HepG2 (cell line): Measurements from ENCODE around the gene STAT4. TPM values are rescaled to one million over a fixed set of nuclear protein-coding genes. Genes with fewer than 3 reads are reported as not detected.

Experiments used
- ASH2L ChIP-seq: fragments of 300-600, 200-600 bp; sonication (generic); IDR thresholded peaks from 2 replicates; pipeline ENCODE4 v1.7.0; 2017; ENCODE audit warnings: low read depth, mild to moderate bottlenecking, moderate library complexity, mixed read lengths, low read length; ENCODE audit not compliant: insufficient read length
- MIER2 ChIP-seq: IDR thresholded peaks from 2 replicates; pipeline ENCODE4 v1.6.1; 2016; ENCODE audit warnings: missing biosample characterization, missing genetic modification reagents
- PLRG1 ChIP-seq: fragments of 450-650 bp; conservative IDR thresholded peaks from 2 replicates; pipeline ENCODE4 v1.6.1; 2016
- SP5 ChIP-seq: IDR thresholded peaks from 2 replicates; pipeline ENCODE4 v1.6.1; 2016; ENCODE audit warnings: low read depth, borderline replicate concordance
- TP53 ChIP-seq: sonication (generic); formaldehyde crosslinking; conservative IDR thresholded peaks from 2 replicates; pipeline ENCODE4 v1.4.0; 2020; ENCODE audit warnings: missing genetic modification reagents
- WIZ ChIP-seq: sonication (generic); formaldehyde crosslinking; IDR thresholded peaks from 2 replicates; pipeline ENCODE4 v1.5.1; 2020; ENCODE audit warnings: mild to moderate bottlenecking, missing genetic modification reagents
- ZFP1 ChIP-seq: IDR thresholded peaks from 2 replicates; pipeline ENCODE4 v1.6.1; 2016
- ZKSCAN5 ChIP-seq: sonication (generic); formaldehyde crosslinking; IDR thresholded peaks from 2 replicates; pipeline ENCODE4 v1.5.1; 2020; ENCODE audit warnings: mild to moderate bottlenecking, missing genetic modification reagents
- ZNF382 ChIP-seq: sonication (generic); formaldehyde crosslinking; IDR thresholded peaks from 2 replicates; pipeline ENCODE4 v1.5.0; 2020; ENCODE audit warnings: missing genetic modification reagents, mild to moderate bottlenecking, borderline replicate concordance
- ZNF549 ChIP-seq: sonication (generic); formaldehyde crosslinking; IDR thresholded peaks from 2 replicates; pipeline ENCODE4 v1.5.0; 2020; ENCODE audit warnings: missing genetic modification reagents
- ZNF644 ChIP-seq: IDR thresholded peaks from 2 replicates; pipeline ENCODE4 v1.6.1; 2016; ENCODE audit warnings: low read depth
- ZNF672 ChIP-seq: sonication (generic); formaldehyde crosslinking; IDR thresholded peaks from 2 replicates; pipeline ENCODE4 v1.8.1; 2022; ENCODE audit warnings: missing genetic modification reagents
- ZNF720 ChIP-seq: sonication (generic); formaldehyde crosslinking; IDR thresholded peaks from 2 replicates; pipeline ENCODE4 v1.4.0; 2020; ENCODE audit warnings: missing genetic modification reagents
- ZNF761 ChIP-seq: sonication (generic); formaldehyde crosslinking; conservative IDR thresholded peaks from 2 replicates; pipeline ENCODE4 v1.4.0; 2020; ENCODE audit warnings: mild to moderate bottlenecking, missing genetic modification reagents
- ZNF788 ChIP-seq: sonication (generic); formaldehyde crosslinking; IDR thresholded peaks from 2 replicates; pipeline ENCODE4 v1.5.0; 2020; ENCODE audit warnings: mild to moderate bottlenecking, missing genetic modification reagents, borderline replicate concordance
- polyA plus RNA-seq, 8 experiments: library from polyadenylated mRNA; depleted of rRNA in 3 of 8; stranded (reverse) in 7 of 8; unstranded in 1 of 8; fragments of >200 nt; fragmentation: Illumina TruSeq in 4 of 8; extraction: Trizol in 4 of 8; gene quantifications; 2 replicates each; pipeline versions ENCODE4 v1.2.1 to v1.2.3, GENCODE V29; 2011 to 2016; ENCODE audit warnings: low read depth in 4 of 8, missing spikeins in 1 of 8, mixed read lengths in 1 of 8; ENCODE audit not compliant: insufficient read depth in 1 of 8
- total RNA-seq, 5 experiments: library from RNA; depleted of rRNA; stranded (reverse); fragments of >200 nt; fragmentation: Illumina TruSeq; extraction: Trizol; gene quantifications; 2 replicates each; pipeline ENCODE4 v1.2.3, GENCODE V29; 2016; ENCODE audit warnings: low read depth in 1 of 5
- TF ChIP-seq, protein P1 (sequence below): IDR thresholded peaks from 2 replicates; pipeline ENCODE4 v1.6.1; 2016; ENCODE audit warnings: low read depth, control low read depth

Gene STAT4
- total and polyA plus RNA-seq, 2 of the 13 experiments (the other 11 are each of a cell fraction or from before 2014, with no cell fraction given) = 0.37 TPM; not detected in 1

DNA sequence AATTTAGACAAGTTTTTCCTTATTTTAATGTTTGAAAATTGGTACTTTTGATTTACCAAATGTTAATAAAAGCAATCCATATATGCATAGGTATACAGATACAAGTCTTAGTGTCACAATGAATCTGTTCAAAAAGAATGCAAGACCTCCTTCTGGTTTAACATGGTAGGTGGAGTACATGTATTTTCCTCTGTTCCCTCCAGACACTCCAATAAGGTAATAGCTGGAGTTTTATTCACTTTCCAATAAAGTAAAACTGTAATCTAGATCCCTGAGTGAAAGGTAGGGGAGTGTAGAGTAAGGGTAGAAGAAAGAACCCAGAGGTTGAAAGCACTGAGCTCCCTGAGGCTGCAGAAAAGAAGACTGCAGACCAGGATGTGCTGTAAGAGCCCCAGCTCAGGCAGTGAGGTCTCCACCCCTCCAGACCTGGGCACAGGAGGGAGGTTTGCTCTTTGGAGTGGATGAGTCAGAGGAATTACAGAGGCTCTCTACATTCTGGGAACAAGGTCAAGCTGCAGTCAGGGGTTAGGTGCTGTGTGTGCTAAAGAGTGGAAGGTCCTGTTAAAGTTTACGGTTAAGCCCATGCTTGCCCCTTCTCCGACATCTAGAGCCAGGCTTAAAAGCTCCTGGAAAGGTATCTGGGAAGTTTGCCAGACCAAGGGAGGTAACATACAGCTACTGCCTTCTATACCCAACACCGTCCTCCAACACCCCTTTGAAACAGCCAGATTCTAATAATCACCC is 109.2 kb downstream of the STAT4 start (continued):
- TF ChIP-seq ZNF672 = no peak
- no peak for TF ChIP-seq TP53 (CRISPR knock-in tag)
- no peak for TF ChIP-seq ZNF720 (CRISPR knock-in tag)
- no peak for TF ChIP-seq ZNF761 (CRISPR knock-in tag)
- no peak for TF ChIP-seq ZNF382 (CRISPR knock-in tag)
- TF ChIP-seq ZFP1 = no peak
- no peak for TF ChIP-seq ZNF549
- no peak for TF ChIP-seq MIER2 (CRISPR knock-in tag)
- 0 out of 2 replicates have a peak, but pooled peaks have one; percentile 47 for TF ChIP-seq ZKSCAN5 (CRISPR knock-in tag)
- no peak for TF ChIP-seq PLRG1
- 0 out of 2 replicates have a peak, but pooled peaks have one; percentile 16 for TF ChIP-seq ZNF644 (CRISPR knock-in tag)
- no peak for TF ChIP-seq ZNF788 (CRISPR knock-in tag)
- no peak for TF ChIP-seq WIZ (CRISPR knock-in tag)
- TF ChIP-seq SP5 = peak; percentile 52; the same call in 1 of the 2 replicates
- peak; percentile 37 for TF ChIP-seq ASH2L
- TF ChIP-seq, protein P1, sequence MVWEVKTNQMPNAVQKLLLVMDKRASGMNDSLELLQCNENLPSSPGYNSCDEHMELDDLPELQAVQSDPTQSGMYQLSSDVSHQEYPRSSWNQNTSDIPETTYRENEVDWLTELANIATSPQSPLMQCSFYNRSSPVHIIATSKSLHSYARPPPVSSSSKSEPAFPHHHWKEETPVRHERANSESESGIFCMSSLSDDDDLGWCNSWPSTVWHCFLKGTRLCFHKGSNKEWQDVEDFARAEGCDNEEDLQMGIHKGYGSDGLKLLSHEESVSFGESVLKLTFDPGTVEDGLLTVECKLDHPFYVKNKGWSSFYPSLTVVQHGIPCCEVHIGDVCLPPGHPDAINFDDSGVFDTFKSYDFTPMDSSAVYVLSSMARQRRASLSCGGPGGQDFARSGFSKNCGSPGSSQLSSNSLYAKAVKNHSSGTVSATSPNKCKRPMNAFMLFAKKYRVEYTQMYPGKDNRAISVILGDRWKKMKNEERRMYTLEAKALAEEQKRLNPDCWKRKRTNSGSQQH (CRISPR knock-in tag) = no peak
